Measurements from ENCODE around the gene CRB1.
A peak's percentile ranks its signal among the peaks of the same experiment; 100 is the strongest.

CRB1 gene

DNA sequence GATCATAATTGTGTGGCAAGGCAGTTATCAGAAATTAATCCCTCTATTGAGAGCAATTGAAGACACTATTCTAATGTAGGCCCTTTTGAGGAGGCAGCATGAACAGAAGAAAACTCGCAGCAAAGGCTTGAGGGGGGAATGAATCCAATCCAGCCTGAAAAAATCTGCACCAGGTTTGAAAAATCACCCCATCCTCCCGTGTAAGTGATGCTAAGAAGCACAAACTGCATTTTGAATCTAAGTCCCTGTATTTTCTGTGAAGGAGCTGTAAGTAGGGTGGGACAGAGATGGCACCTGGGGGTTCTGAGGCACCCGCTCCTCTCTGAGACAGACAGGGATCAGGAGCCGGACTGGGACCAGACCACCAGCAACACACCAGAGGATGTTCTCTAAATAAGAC lies at the start of gene CRB1:
Gene CRB1 (plus strand): TSS at position 241 of the 400 bp plus-strand sequence. CDS start 161 bp downstream, outside the sequence.
- no peak for DNase-seq

DNA sequence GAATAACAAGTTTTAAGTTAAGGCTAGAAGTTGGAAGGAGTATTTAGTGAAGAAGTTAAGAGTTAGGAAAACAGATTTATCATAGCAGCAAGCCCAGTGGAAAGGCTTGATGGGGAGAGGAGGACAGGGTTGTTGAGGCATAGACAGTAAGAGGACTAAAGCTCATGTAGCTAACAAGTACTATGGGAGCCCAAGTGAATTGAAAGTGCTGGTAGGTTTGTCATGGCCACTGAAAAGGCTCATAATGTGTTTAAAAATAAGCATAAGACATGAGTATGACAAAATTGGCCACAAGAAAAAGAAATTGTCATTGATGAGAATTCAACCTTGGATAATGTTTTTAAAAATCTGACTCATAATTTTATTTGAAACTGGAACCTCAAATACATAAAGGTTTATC lies 49.2 kb upstream of the CRB1 start:
- DNase-seq = no peak

- no peak for DNase-seq
These were observed 45.9 kb upstream of the CRB1 start for GRCh38 chr1:197222025-197222685.

GRCh38 chr1:197222780-197223179 lies 45.3 kb upstream of the CRB1 start:
- no peak for DNase-seq

- peak; percentile 10 for DNase-seq
These were observed 43.9 kb upstream of the CRB1 start for GRCh38 chr1:197224160-197224559.

DNA sequence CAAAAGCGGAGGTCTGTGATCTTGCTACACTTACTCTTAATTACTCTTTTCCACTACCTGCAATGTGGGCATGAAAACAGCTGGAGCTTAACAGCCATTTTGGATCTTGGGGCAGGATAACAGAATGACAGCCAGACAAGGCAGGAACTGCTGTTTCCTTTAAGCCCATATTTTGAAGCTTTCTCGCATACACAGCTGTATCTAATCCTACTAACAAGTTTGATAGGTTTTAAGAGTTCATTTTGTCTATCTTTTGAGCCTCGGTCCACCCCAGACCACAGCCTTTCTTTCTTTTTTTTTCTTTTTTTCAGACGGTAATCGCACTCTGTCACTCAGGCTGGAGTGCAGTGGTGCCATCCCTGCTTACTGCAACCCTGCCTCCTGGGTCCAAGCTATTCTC lies 42.4 kb upstream of the CRB1 start:
- DNase-seq = no peak

GRCh38 chr1:197234581-197234980 lies 33.5 kb upstream of the CRB1 start:
- DNase-seq = no peak

DNA sequence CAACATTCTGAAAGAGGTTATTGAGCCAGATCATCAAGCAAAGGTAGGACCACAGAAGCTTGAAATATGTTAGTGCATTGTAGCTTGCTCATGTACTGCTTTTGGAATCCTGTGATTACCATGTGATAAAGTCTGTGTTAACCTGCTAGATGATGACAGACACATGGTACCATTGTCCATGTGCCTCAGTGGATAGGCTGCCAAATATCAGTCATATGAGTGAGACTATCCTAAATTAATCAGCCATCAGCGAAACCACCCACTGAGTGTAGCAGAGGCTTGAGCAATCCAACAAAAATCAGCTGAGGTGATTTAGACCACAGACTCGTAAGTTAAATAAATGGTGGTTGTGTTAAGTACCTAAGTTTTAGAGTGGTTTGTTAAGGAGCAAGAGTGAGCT lies 32.7 kb upstream of the CRB1 start:
- DNase-seq = no peak

DNA sequence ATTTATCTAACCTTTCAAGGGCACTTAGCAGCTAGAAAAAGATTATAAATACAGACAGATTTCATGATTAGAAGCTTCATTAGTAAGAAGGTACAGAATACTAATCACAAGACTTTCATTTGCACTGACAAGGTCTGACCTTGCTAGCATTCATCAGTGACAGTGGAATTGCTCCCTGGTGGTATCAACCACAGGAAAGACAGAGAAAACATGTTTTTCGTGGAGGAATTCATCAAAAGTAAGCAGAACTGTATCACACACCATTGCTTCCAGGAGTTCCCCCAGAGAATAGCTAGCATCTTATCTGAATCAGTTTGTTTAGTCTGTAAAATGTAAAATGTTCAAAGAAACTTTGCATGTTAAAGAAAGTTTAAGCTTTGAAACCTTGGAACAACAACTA lies 20.6 kb upstream of the CRB1 start:
- no peak for DNase-seq

- no peak for DNase-seq
These were observed 18.7 kb upstream of the CRB1 start for GRCh38 chr1:197249324-197249723.

DNA sequence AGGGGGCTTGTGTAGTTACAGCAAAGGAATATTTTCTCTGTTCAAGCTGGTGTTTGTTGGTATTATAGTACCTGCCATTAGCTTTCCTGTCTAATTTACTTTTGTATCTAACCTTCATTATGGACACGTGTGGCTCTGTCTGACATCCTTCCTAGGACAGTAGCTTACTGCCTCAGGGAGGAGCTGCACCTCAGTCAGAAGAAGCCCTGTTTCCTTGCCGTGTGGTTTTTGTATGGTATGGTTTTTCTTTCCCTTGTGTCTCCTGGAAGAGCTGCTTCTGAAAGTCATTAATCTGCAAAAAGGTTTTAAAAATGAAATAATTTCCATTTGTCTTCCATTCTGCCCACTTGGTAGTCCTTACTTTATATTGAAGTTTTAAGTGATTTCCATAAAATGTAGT lies 17.4 kb upstream of the CRB1 start:
- DNase-seq = no peak

DNA sequence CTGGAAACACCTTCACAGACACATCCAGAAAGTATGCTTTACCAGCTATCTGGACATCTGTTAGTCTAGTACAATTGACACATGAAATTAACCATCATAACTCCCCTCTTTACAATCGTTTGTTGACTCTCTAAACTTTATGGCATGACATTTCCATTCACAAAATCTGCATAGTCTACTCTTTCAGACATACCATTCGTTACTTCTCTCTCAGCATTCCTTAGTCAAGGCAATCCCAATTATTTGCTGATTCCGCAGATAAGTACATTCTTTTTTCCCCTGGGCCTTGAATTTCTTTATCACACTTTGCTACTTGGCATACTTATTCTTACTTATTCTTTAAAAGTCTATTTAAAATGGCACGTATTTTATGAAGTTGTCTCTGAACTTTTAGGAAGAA lies 15.1 kb upstream of the CRB1 start:
- DNase-seq = no peak

- DNase-seq = no peak
These were observed 13.2 kb upstream of the CRB1 start for GRCh38 chr1:197254866-197255265.

- DNase-seq = no peak
These were observed 3.0 kb upstream of the CRB1 start for GRCh38 chr1:197264936-197265567.

GRCh38 chr1:197269053-197269452 lies 1.0 kb downstream of the CRB1 start:
- DNase-seq = peak; percentile 93

- no peak for DNase-seq
These were observed 4.7 kb downstream of the CRB1 start for GRCh38 chr1:197272791-197273190.

- no peak for DNase-seq
These were observed 9.1 kb downstream of the CRB1 start for GRCh38 chr1:197277166-197277565.

GRCh38 chr1:197284325-197284724 lies 16.3 kb downstream of the CRB1 start:
- DNase-seq = no peak

DNA sequence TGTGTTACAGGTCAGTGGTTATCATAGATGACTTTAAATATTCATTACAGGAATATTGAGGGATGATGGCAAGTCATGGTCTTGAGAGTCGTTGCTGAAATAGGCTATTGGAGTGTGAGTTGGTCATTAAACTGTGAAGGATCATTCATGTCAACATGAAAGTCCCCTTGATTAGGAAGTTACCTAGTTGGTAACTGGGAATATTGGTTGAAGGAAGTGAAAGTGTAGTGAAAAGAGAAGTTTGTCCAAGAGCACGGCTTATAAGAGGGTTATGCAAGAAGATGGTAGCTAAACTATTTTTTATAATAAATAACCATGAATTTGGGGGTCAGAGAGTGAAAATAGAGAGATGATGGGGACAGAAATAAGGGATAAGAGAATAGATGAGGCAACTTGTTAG lies 16.9 kb downstream of the CRB1 start:
- DNase-seq = no peak

- no peak for DNase-seq
These were observed 17.6 kb downstream of the CRB1 start for GRCh38 chr1:197285526-197286205.

- DNase-seq = no peak
These were observed 18.6 kb downstream of the CRB1 start for GRCh38 chr1:197286634-197287033.

GRCh38 chr1:197287863-197288262 lies 19.8 kb downstream of the CRB1 start:
- no peak for DNase-seq

GRCh38 chr1:197302775-197303174 lies 34.7 kb downstream of the CRB1 start:
- DNase-seq = no peak

DNA sequence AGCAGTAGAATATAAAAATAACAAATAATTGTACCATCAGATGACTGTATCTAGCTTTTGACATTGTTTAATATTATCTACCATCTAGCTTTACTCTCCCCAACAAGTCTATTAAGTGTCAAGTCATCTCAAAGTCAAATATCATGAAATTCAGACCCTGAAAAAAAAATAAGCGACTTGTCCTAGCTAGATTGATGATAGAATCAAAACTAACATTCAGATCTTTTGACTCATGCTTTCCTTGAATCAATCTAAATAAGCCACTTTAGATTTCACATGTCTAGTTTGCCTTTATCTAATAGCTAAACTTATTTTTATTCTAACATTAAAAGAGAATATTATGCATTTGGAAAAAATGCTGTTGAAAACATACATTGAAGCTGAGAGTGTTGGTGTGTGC lies 35.4 kb downstream of the CRB1 start:
- no peak for DNase-seq
